ENCODE results near the gene UGT1A5. TPM values are rescaled to one million over a fixed set of nuclear protein-coding genes. Genes with fewer than 3 reads are reported as not detected.

Gene UGT1A5
- total and polyA plus RNA-seq, 2 of the 13 experiments (the other 11 are each of a cell fraction or from before 2014, with no cell fraction given), result not detected

DNA sequence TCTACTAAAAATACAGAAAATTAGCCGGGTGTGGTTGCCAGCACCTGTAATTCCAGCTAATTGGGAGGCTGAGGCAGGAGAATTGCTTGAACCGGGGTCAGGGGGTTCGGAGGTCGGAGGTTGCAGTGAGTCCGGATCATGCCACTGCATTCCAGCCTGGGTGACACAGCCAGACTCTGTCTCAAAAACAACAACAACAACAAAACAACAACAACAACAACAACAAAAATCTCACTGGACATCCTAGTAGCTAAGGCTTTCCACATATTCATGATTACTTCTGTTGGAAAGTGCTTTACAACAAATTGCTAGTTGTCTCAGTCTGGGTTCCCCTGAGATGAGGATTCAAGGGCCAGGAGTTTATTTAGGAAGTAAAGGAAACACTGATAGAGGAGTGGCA, 61.1 kb downstream of the UGT1A5 start:
- FAIRE-seq, result no peak
- TF ChIP-seq, protein P1, sequence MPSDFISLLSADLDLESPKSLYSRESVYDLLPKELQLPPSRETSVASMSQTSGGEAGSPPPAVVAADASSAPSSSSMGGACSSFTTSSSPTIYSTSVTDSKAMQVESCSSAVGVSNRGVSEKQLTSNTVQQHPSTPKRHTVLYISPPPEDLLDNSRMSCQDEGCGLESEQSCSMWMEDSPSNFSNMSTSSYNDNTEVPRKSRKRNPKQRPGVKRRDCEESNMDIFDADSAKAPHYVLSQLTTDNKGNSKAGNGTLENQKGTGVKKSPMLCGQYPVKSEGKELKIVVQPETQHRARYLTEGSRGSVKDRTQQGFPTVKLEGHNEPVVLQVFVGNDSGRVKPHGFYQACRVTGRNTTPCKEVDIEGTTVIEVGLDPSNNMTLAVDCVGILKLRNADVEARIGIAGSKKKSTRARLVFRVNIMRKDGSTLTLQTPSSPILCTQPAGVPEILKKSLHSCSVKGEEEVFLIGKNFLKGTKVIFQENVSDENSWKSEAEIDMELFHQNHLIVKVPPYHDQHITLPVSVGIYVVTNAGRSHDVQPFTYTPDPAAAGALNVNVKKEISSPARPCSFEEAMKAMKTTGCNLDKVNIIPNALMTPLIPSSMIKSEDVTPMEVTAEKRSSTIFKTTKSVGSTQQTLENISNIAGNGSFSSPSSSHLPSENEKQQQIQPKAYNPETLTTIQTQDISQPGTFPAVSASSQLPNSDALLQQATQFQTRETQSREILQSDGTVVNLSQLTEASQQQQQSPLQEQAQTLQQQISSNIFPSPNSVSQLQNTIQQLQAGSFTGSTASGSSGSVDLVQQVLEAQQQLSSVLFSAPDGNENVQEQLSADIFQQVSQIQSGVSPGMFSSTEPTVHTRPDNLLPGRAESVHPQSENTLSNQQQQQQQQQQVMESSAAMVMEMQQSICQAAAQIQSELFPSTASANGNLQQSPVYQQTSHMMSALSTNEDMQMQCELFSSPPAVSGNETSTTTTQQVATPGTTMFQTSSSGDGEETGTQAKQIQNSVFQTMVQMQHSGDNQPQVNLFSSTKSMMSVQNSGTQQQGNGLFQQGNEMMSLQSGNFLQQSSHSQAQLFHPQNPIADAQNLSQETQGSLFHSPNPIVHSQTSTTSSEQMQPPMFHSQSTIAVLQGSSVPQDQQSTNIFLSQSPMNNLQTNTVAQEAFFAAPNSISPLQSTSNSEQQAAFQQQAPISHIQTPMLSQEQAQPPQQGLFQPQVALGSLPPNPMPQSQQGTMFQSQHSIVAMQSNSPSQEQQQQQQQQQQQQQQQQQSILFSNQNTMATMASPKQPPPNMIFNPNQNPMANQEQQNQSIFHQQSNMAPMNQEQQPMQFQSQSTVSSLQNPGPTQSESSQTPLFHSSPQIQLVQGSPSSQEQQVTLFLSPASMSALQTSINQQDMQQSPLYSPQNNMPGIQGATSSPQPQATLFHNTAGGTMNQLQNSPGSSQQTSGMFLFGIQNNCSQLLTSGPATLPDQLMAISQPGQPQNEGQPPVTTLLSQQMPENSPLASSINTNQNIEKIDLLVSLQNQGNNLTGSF (CRISPR knock-in tag; IDR thresholded peaks at IDR 0.05), result no peak
- TF ChIP-seq RFX1 (IDR thresholded peaks at IDR 0.05), result no peak
- no peak for TF ChIP-seq ZC3H4 (CRISPR knock-in tag; IDR thresholded peaks at IDR 0.05; ENCODE audit: borderline replicate concordance)
- TF ChIP-seq ELF3 (CRISPR knock-in tag; IDR thresholded peaks at IDR 0.05), result no peak
- TF ChIP-seq FOXP1 (IDR thresholded peaks at IDR 0.05), result 0 out of 2 replicates have a peak, but pooled peaks have one; percentile 58
- no peak for TF ChIP-seq FOXP1 (CRISPR knock-in tag; IDR thresholded peaks at IDR 0.05)
- no peak overlapping the region for H3K4me2 ChIP-seq (ENCODE audit: low read depth, low read length)
- no peak overlapping the region for H3K27ac ChIP-seq (ENCODE audit: extremely low read length, insufficient read depth, low read length)
- ChIA-PET CTCF (ENCODE audit: low intra/inter-chr PET ratio, low total read pairs) (no interaction called here), POLR2A (no interaction called here)
- ATAC-seq, result no peak
- no peak overlapping the region for H3K9ac ChIP-seq (ENCODE audit: insufficient read depth, low read depth, low read length)
- no peak for DNase-seq (ENCODE audit: low spot score)
- intact Hi-C loops (cut with micrococcal nuclease; ENCODE audit: unreplicated experiment) (no loop called here), in situ Hi-C loops (cut with HindIII; ENCODE audit: extremely low pct_ligation_motif_present, low pct_unique_long_range_greater_than_20kb) (no loop called here)
- 63% methylated on average over 5 of the region's 5 CpGs for WGBS (ENCODE audit: low lambda C conversion rate)
- H2AFZ ChIP-seq (ENCODE audit: low read length), result no peak overlapping the region
- H3K79me2 ChIP-seq (ENCODE audit: insufficient read depth, low read length), result no peaks in the 10 kb centered on the region
- no peaks in the 10 kb centered on the region for H4K20me1 ChIP-seq (ENCODE audit: insufficient read depth, low read length)
- BruUV-seq (replicated peaks), result no TSS peak
- H3K27me3 ChIP-seq (ENCODE audit: control insufficient read depth in 1 of 2, insufficient read depth in 2 of 2, low read length in 2 of 2), result peaks cover 3 to 53% of the 10 kb centered on the region in 2 experiments; a peak in 4 of 5 replicates
- no peaks in the 10 kb centered on the region for H3K36me3 ChIP-seq (replicated peaks in 1 of 2; ENCODE audit: control insufficient read depth in 1 of 2, insufficient read depth in 2 of 2, low read length in 2 of 2)
- no peak overlapping the region for H3K4me3 ChIP-seq (replicated peaks in 1 of 3; ENCODE audit: insufficient read depth in 1 of 3, low read depth in 2 of 3, low read length in 3 of 3)
- no peaks in the 10 kb centered on the region for H3K4me1 ChIP-seq (ENCODE audit: insufficient read depth, low read length)
- peaks cover 5% of the 10 kb centered on the region; the same call in 1 of the 2 replicates for H3K9me3 ChIP-seq (ENCODE audit: low read length)

Data from HepG2 (cell line).